ENCODE measurements around the gene MAP2K5. TPM values are rescaled to one million over a fixed set of nuclear protein-coding genes. Genes with fewer than 3 reads are reported as not detected.

MAP2K5 gene
- total RNA-seq, 1 donor from 2014 or later, result 28.2 TPM

- DNase-seq (ENCODE audit: low spot score), result peak; percentile 26
- intact Hi-C loops (cut with DNase I), result no loop called here
These were observed 266.3 kb downstream of the MAP2K5 start for GRCh38 chr15:67808821-67809220.

GRCh38 chr15:67809441-67809840 is 266.9 kb downstream of the MAP2K5 start:
- peak; percentile 65 for DNase-seq (ENCODE audit: low spot score)
- intact Hi-C loops (cut with DNase I), result no loop called here

- peak; percentile 41 for DNase-seq (ENCODE audit: low spot score)
- intact Hi-C loops (cut with DNase I), result no loop called here
These were observed 267.4 kb downstream of the MAP2K5 start for GRCh38 chr15:67809866-67810265.

DNA sequence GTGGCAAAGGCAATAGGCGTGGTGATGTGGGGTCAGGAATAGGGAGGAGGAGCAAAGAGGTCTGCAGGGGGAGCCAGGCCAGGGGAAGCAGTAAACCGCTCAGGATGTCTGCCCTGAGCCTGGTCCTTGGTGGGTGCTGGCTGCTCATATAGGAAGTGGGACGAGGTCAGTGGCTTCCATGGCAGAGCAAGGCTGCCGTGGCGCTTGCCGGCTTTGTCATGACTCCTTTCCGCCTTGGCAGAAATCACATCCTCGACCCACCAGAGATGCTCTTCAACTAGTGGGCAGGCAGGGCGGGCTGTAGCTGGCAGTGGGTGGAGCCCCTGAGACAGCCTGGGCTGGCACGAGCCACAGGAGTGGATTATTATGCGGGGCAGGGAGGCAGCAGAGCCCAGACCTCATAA is 269.7 kb downstream of the MAP2K5 start:
- peak; percentile 70 for DNase-seq (ENCODE audit: low spot score)
- intact Hi-C loops (cut with DNase I), result no loop called here

DNA sequence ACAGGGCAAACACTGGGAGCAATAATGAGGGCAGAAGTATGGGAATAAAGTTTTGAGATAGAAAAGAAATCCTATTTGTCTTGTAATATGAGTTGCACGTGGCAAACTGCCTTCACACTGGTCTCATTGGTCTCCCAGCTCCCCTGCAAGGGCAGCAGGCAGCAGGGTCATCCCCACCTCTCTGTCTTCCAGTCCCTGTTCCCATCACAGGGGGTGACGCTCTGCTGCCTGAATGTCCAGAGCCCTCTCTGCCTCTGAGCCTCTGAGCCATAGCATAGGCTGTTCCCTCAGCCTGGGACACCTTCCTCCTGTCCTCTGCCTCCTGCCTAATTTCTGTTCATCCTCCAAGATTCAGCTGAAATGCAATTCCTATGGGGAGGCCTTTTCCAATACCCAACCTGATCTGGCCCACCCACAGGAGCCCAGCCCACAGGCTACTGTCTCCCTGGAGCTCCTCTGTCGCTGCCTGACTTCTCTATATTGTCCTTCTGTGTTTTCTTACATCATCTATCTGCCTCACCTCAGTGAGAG is 270.7 kb downstream of the MAP2K5 start:
- intact Hi-C loops (cut with DNase I), result no loop called here
- peak; percentile 54 for DNase-seq (ENCODE audit: low spot score)

- peak; percentile 67 for DNase-seq (ENCODE audit: low spot score)
- intact Hi-C loops (cut with DNase I), result no loop called here
These were observed 272.6 kb downstream of the MAP2K5 start for GRCh38 chr15:67815036-67815592.

GRCh38 chr15:67816668-67817067 is 274.2 kb downstream of the MAP2K5 start:
- DNase-seq (ENCODE audit: low spot score), result no peak
- intact Hi-C loops (cut with DNase I), result no loop called here

- no peak for DNase-seq (ENCODE audit: low spot score)
These were observed 276.0 kb downstream of the MAP2K5 start for GRCh38 chr15:67818464-67818863.

DNA sequence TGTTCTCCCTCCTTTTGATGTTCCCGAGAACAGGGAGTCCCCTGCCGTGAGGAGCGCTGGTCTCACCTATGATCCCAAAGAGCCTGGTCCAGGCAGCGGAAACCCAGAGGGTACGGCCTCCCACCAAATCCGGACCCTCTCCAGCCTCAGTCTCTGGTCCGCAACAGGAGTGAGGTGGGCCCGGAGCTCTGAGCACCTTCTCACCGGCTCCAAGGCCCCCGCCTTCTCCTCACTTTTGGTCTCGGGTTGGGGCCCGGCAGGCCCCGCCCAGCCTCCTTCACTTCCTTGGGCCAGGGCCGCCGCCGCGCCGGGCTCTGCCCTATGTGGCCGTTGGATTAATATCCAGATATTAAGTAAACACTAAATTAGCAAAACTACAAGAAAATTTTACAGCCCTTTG is 277.1 kb downstream of the MAP2K5 start:
- no peak for DNase-seq (ENCODE audit: low spot score)
- intact Hi-C loops (cut with DNase I), result no loop called here

More at GRCh38 chr15:67818464-67818863, 276.0 kb downstream of the MAP2K5 start:
- intact Hi-C loops (cut with DNase I), result no loop called here

GRCh38 chr15:67820122-67820991 is 277.9 kb downstream of the MAP2K5 start:
- no peak for DNase-seq (ENCODE audit: low spot score)
- intact Hi-C loops (cut with DNase I), result no loop called here

DNA sequence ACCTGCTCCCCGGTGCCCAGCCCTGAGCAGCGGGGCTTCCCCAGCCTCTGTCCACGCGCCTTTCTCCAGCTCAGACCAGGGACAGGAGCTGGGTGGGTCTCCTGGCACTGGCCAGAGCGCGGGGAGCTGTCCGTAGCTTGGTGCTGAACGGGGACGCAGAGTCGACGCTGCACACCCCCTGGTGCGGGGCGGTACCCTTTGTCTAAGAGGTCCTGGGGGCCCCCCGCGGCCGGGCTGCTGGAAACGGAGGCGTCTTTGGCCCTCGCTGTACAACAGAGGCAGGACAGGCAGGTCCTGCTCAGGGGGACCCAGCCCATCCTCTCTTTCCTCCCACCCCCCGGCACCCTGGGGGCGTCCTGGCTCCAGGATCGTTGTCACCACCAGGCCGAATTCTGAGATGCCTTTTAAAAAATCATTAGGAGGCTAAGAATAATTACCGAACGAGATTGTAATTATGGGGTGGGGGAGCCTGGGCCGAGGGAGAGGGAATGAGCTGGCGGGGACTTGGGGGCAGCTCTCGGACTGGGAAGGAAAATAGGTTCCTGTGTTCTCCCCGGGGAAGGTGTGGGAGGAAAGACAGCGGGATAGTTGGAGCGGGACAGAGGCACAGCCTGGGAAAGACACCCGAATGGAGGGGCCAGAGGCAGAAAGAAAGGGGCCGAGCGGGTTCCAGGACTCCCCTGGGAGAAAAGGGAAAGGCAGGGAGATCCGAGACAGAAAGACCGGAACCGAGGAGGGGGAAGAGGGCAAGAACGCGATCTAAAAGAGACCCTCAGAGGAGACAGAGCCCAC is 278.7 kb downstream of the MAP2K5 start:
- intact Hi-C loops (cut with DNase I), result no loop called here
- DNase-seq (ENCODE audit: low spot score), result no peak

GRCh38 chr15:67821784-67822440 is 279.4 kb downstream of the MAP2K5 start:
- DNase-seq (ENCODE audit: low spot score), result no peak
- intact Hi-C loops (cut with DNase I), result no loop called here

- DNase-seq (ENCODE audit: low spot score), result no peak
- intact Hi-C loops (cut with DNase I), result no loop called here
These were observed 280.2 kb downstream of the MAP2K5 start for GRCh38 chr15:67822537-67823313.

GRCh38 chr15:67823314-67824196 is 281.1 kb downstream of the MAP2K5 start:
- intact Hi-C loops (cut with DNase I), result no loop called here
- DNase-seq (ENCODE audit: low spot score), result no peak

- intact Hi-C loops (cut with DNase I), result no loop called here
- no peak for DNase-seq (ENCODE audit: low spot score)
These were observed 281.9 kb downstream of the MAP2K5 start for GRCh38 chr15:67824197-67824968.

- no peak for DNase-seq (ENCODE audit: low spot score)
These were observed 282.7 kb downstream of the MAP2K5 start, which contains the start of gene SKOR1 for GRCh38 chr15:67824976-67825880. SKOR1 (plus strand) TSS chr15:67825509; CDS start chr15:67825603, 94 bp downstream.

More at GRCh38 chr15:67824976-67825880, 282.7 kb downstream of the MAP2K5 start, which contains the start of gene SKOR1:
- intact Hi-C loops (cut with DNase I), result no loop called here

Measured in cardiac septum (tissue), 1 donor.